H1 (cell line): ENCODE data around the gene ZMIZ1. TPM values are rescaled to one million over a fixed set of nuclear protein-coding genes. Genes with fewer than 3 reads are reported as not detected.

Experiments
- CTCF ChIA-PET: fragments of 300-600 bp; sonication (Branson Sonifier 250); formaldehyde crosslinking; loops from one replicate; lab custom pipeline; 2021; ENCODE audit not compliant: partially characterized antibody; lab: Charles Lee
- POLR2A ChIA-PET: fragments of 300-600 bp; sonication (Branson Sonifier 250); formaldehyde crosslinking; loops from one replicate; lab custom pipeline; 2021; ENCODE audit warnings: inconsistent platforms; ENCODE audit not compliant: partially characterized antibody; lab: Charles Lee
- DNase-seq, 2 experiments: peaks; one replicate each; pipeline versions ENCODE4 v3.0.0 to v3.0.0-alpha.2; 2010 to 2022; ENCODE audit warnings: low spot score in 2 of 2, low read depth in 1 of 2, mixed read lengths in 1 of 2
- FAIRE-seq: peaks from 2 replicates; lab custom pipeline; 2011; peaks lifted over from hg19 to GRCh38; lab: Jason Lieb, UNC
- H2AFZ ChIP-seq: 2 replicates; pipeline ENCODE4 v1.8.1; 2012; ENCODE audit warnings: low read length, inconsistent platforms
- H2AK5ac ChIP-seq: 2 replicates; pipeline ENCODE4 v1.6.1; 2013; ENCODE audit warnings: low read depth, low read length
- H2BK120ac ChIP-seq: replicated peaks from 2 replicates; pipeline ENCODE3; 2013; ENCODE audit warnings: low read depth, low read length, inconsistent platforms
- H2BK12ac ChIP-seq: 2 replicates; pipeline ENCODE4 v1.6.1; 2013; ENCODE audit warnings: low read depth, low read length
- H2BK15ac ChIP-seq: 2 replicates; pipeline ENCODE4 v1.6.1; 2013; ENCODE audit warnings: low read length
- H2BK20ac ChIP-seq: 2 replicates; pipeline ENCODE4 v1.6.1; 2013; ENCODE audit warnings: low read length
- H2BK5ac ChIP-seq: 2 replicates; pipeline ENCODE4 v1.6.1; 2013; ENCODE audit warnings: low read depth, low read length
- H3K14ac ChIP-seq: 2 replicates; pipeline ENCODE4 v1.6.1; 2013; ENCODE audit warnings: inconsistent platforms; ENCODE audit not compliant: insufficient read length
- H3K18ac ChIP-seq: 2 replicates; pipeline ENCODE4 v1.6.1; 2013; ENCODE audit warnings: low read length; ENCODE audit errors: extremely low read depth
- H3K23ac ChIP-seq: 2 replicates; pipeline ENCODE4 v1.6.1; 2013; ENCODE audit warnings: inconsistent platforms; ENCODE audit not compliant: insufficient read length
- H3K23me2 ChIP-seq: 2 replicates; pipeline ENCODE4 v1.6.1; 2013; ENCODE audit warnings: low read depth, low read length
- H3K27ac ChIP-seq: 2 replicates; pipeline ENCODE4 v1.6.1; 2011; ENCODE audit warnings: low read depth, low read length, inconsistent platforms
- H3K27me3 ChIP-seq, 4 experiments: replicated peaks in 1 of 4; 1 replicate in 1 of 4; 2 replicates in 3 of 4; pipeline versions ENCODE4 v1.6.1 to v1.8.1; 2011 to 2013; ENCODE audit warnings: low read length in 3 of 4, mild to moderate bottlenecking in 3 of 4, inconsistent platforms in 2 of 4, mixed read lengths in 2 of 4, moderate library complexity in 1 of 4; ENCODE audit not compliant: control insufficient read depth in 3 of 4, insufficient read depth in 3 of 4; ENCODE audit errors: extremely low read depth in 1 of 4
- H3K36me3 ChIP-seq, 4 experiments: 2 replicates each; pipeline versions ENCODE4 v1.6.1 to v1.8.1; 2011 to 2013; ENCODE audit warnings: mild to moderate bottlenecking in 4 of 4, low read length in 3 of 4, moderate library complexity in 2 of 4, control low read depth in 1 of 4, inconsistent platforms in 1 of 4; ENCODE audit not compliant: insufficient read depth in 4 of 4, control insufficient read depth in 2 of 4
- H3K4ac ChIP-seq: replicated peaks from 2 replicates; pipeline ENCODE3; 2013; ENCODE audit warnings: low read length, low read depth, mixed read lengths, inconsistent platforms; ENCODE audit not compliant: insufficient read length
- H3K4me1 ChIP-seq, 4 experiments: replicated peaks in 1 of 4; 1 replicate in 1 of 4; 2 replicates in 3 of 4; pipeline versions ENCODE4 v1.6.1 to v1.8.1; 2011 to 2013; ENCODE audit warnings: low read length in 3 of 4, inconsistent platforms in 2 of 4, mixed read lengths in 1 of 4; ENCODE audit not compliant: insufficient read depth in 4 of 4, control insufficient read depth in 3 of 4
- H3K4me2 ChIP-seq, 2 experiments: 2 replicates each; pipeline versions ENCODE4 v1.6.1 to v1.8.1; 2011 to 2013; ENCODE audit warnings: low read depth in 2 of 2, low read length in 2 of 2, control low read depth in 1 of 2, inconsistent platforms in 1 of 2, mild to moderate bottlenecking in 1 of 2; ENCODE audit not compliant: insufficient read depth in 1 of 2
- H3K4me3 ChIP-seq, 4 experiments: fragments of 200-600, 300-600 bp in 1 of 4; sonication (generic), shearing (Covaris generic), sonication (Bioruptor Twin) in 1 of 4; 2 replicates each; pipeline versions ENCODE4 v1.5.1 to v1.8.1; 2011 to 2016; ENCODE audit warnings: low read length in 4 of 4, low read depth in 3 of 4, control low read depth in 2 of 4, inconsistent platforms in 2 of 4, mild to moderate bottlenecking in 2 of 4, mixed read lengths in 1 of 4, moderate library complexity in 1 of 4; ENCODE audit not compliant: insufficient read depth in 2 of 4; ENCODE audit errors: extremely low read depth in 1 of 4
- H3K56ac ChIP-seq: replicated peaks from 2 replicates; pipeline ENCODE3; 2013; ENCODE audit warnings: low read depth, mild to moderate bottlenecking, mixed read lengths, low read length, inconsistent platforms; ENCODE audit not compliant: insufficient read length
- H3K79me1 ChIP-seq: 2 replicates; pipeline ENCODE4 v1.6.1; 2013; ENCODE audit warnings: low read depth, low read length, control low read depth
- H3K79me2 ChIP-seq, 2 experiments: 2 replicates each; pipeline versions ENCODE4 v1.6.1 to v1.8.1; 2012 to 2013; ENCODE audit warnings: low read length in 2 of 2, mild to moderate bottlenecking in 2 of 2, inconsistent platforms in 1 of 2; ENCODE audit not compliant: insufficient read depth in 2 of 2, control insufficient read depth in 1 of 2
- H3K9ac ChIP-seq, 4 experiments: replicated peaks in 1 of 4; 1 replicate in 1 of 4; 2 replicates in 3 of 4; pipeline versions ENCODE4 v1.6.1 to v1.8.1; 2011 to 2013; ENCODE audit warnings: low read depth in 3 of 4, low read length in 3 of 4, control low read depth in 2 of 4, mild to moderate bottlenecking in 2 of 4, moderate library complexity in 2 of 4, inconsistent platforms in 1 of 4; ENCODE audit errors: extremely low read depth in 1 of 4
- H3K9me3 ChIP-seq, 2 experiments: 2 replicates each; pipeline versions ENCODE4 v1.6.1 to v1.8.1; 2012 to 2013; ENCODE audit warnings: mild to moderate bottlenecking in 2 of 2, moderate library complexity in 2 of 2, control low read depth in 1 of 2, inconsistent platforms in 1 of 2, low read depth in 1 of 2, low read length in 1 of 2, mixed read lengths in 1 of 2; ENCODE audit not compliant: insufficient read depth in 2 of 2
- H4K20me1 ChIP-seq, 2 experiments: replicated peaks in 1 of 2; 2 replicates each; pipeline versions ENCODE3 to v1.8.1; 2011 to 2013; ENCODE audit warnings: inconsistent platforms in 2 of 2, low read length in 2 of 2, mild to moderate bottlenecking in 1 of 2; ENCODE audit not compliant: insufficient read depth in 2 of 2, control insufficient read depth in 1 of 2
- H4K5ac ChIP-seq: 2 replicates; pipeline ENCODE4 v1.6.1; 2013; ENCODE audit warnings: low read length, low read depth, mixed read lengths, inconsistent platforms; ENCODE audit not compliant: insufficient read length
- H4K8ac ChIP-seq: 2 replicates; pipeline ENCODE4 v1.8.0; 2013; ENCODE audit warnings: mild to moderate bottlenecking, moderate library complexity, low read length, inconsistent platforms; ENCODE audit not compliant: insufficient read depth; ENCODE audit errors: extremely low read depth
- H4K91ac ChIP-seq: replicated peaks from 2 replicates; pipeline ENCODE3; 2013; ENCODE audit warnings: low read length, mixed read lengths, inconsistent platforms; ENCODE audit not compliant: insufficient read length
- CTBP2 ChIP-seq: IDR thresholded peaks from 2 replicates; pipeline ENCODE4 v1.7.0; 2011; ENCODE audit warnings: borderline replicate concordance, mild to moderate bottlenecking, moderate library complexity, mixed read lengths, low read length; ENCODE audit not compliant: insufficient read depth, insufficient read length
- CTCF ChIP-seq, 3 experiments: IDR thresholded peaks; 1 replicate in 2 of 3; 2 replicates in 1 of 3; pipeline versions ENCODE4 v1.5.1 to v1.6.1; 2011; ENCODE audit warnings: low read length in 3 of 3, mild to moderate bottlenecking in 3 of 3, inconsistent platforms in 2 of 3, low read depth in 1 of 3, moderate library complexity in 1 of 3; ENCODE audit not compliant: insufficient read depth in 1 of 3; ENCODE audit errors: control extremely low read depth in 1 of 3
- JUN ChIP-seq: IDR thresholded peaks from 2 replicates; pipeline ENCODE4 v1.6.1; 2011; ENCODE audit warnings: low read depth, mild to moderate bottlenecking, improper control_type of control experiment, low read length
- KDM5A ChIP-seq: fragments of 200-600 bp; IDR thresholded peaks from 2 replicates; pipeline ENCODE4 v1.7.1; 2012; ENCODE audit warnings: mild to moderate bottlenecking, low read length, inconsistent platforms, mixed read lengths
- RXRA ChIP-seq: IDR thresholded peaks from 2 replicates; pipeline ENCODE4 v1.6.1; 2011; ENCODE audit warnings: low read depth, mild to moderate bottlenecking, low read length, moderate library complexity; ENCODE audit not compliant: insufficient read depth
- SP2 ChIP-seq: IDR thresholded peaks from 2 replicates; pipeline ENCODE4 v1.6.1; 2012; ENCODE audit warnings: mild to moderate bottlenecking, low read length, inconsistent platforms
- TAF7 ChIP-seq: optimal IDR thresholded peaks from 2 replicates; pipeline ENCODE3; 2011; ENCODE audit warnings: low read depth, mild to moderate bottlenecking, inconsistent platforms, low read length, moderate library complexity, borderline replicate concordance
- YY1 ChIP-seq: IDR thresholded peaks from 2 replicates; pipeline ENCODE4 v1.6.1; 2011; ENCODE audit warnings: low read depth, mild to moderate bottlenecking, low read length
- WGBS, 2 experiments: shearing (Covaris generic) in 1 of 2; methylation state at CpG; one replicate each; pipeline versions ENCODE4 v1.1.6 to v1.1.7; 2013 to 2015; ENCODE audit warnings: low lambda C conversion rate in 2 of 2, mixed read lengths in 2 of 2, inconsistent platforms in 1 of 2, low coverage in 1 of 2, missing lambda C conversion rate in 1 of 2; ENCODE audit not compliant: insufficient replicate concordance in 2 of 2, insufficient coverage in 1 of 2, insufficient read length in 1 of 2; ENCODE audit errors: extremely low coverage in 1 of 2, missing lambda C conversion rate in 1 of 2; 5-methylcytosine and 5-hydroxymethylcytosine counted together
- polyA plus RNA-seq, 7 experiments: library from polyadenylated mRNA; depleted of rRNA in 3 of 7; stranded (reverse) in 5 of 7; unstranded in 2 of 7; fragments of >200 nt in 5 of 7; fragments of 200-250 nt in 2 of 7; gene quantifications; 1 replicate in 5 of 7; 2 replicates in 1 of 7; 4 replicates in 1 of 7; pipeline versions ENCODE4 v1.2.1 to v1.2.3, GENCODE V29; 2011 to 2013; ENCODE audit warnings: missing spikeins in 2 of 7, mixed read lengths in 2 of 7
- total RNA-seq: library from RNA; stranded (reverse); fragmentation: NEBNext Ultra II Directional; extraction: Animal tissue kit (Norgen Biotek cat#: 25700); gene quantifications from 2 replicates; pipeline ENCODE4 v1.2.1, GENCODE V29; 2021

The ZMIZ1 gene
- total and polyA plus RNA-seq, 2 of the 8 experiments (the other 6 are each of a cell fraction or from before 2014, with no cell fraction given), result 8.1 to 28.0 TPM

DNA sequence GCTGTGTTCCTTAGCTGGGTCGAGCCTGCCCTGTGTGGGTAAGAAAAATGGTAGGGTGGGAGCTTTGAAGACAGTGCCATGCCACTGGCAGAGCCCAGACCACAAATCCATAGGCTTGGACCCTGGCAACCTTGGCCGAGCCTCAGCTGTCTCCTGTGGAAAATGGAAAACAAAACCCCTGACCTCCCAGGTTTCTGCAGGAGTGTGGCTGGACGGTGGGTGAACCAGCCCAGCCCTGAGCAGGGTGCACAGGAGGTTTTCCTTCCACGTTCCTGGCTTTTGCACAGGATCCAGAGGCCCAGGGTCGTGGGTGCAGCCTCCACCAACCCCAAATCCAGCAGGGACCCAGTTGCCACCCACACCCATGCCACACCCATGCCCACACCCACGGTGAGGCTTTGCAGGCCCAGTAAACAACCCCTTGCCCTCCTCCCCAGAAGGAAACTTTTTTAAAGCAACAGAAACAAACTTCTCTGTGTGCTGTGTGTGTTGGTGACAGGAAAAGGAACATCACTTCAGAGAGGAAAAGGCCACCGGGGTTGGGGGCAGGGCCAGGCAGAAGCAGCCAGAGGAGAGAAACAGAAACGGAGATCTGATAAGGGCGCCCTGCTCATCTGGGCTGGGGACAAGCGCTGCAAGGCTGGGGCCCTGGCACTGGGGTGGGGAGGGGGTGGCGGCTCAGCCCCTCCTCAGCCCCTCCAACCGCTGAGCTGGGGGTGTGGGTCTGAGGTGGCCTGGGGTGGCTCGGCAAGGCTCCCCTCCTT is 20.7 kb upstream of the ZMIZ1 start:
- Histone ChIP-seq H3K4me3 (no peak overlapping the region), H2BK120ac (no peak overlapping the region), H3K4ac (no peak overlapping the region), H2BK5ac (no peak overlapping the region), H2AFZ (no peak overlapping the region), H3K4me1 (peaks cover 3 to 19% (median 13%) of the 10 kb centered on the region in 4 experiments), H4K5ac (no peak overlapping the region), H4K8ac (no peak overlapping the region), H3K9me3 (no peaks in the 10 kb centered on the region), H3K79me2 (no peaks in the 10 kb centered on the region), H2BK20ac (no peak overlapping the region), H2BK12ac (no peak overlapping the region), H3K4me2 (no peak overlapping the region), H4K91ac (peak overlapping the region; percentile 79), H3K14ac (no peak overlapping the region), H2AK5ac (no peak overlapping the region), H3K9ac (no peak overlapping the region), H3K27me3 (no peaks in the 10 kb centered on the region; a peak in 1 of 7 replicates), H3K18ac (no peak overlapping the region), H3K23ac (no peak overlapping the region), H3K36me3 (no peaks in the 10 kb centered on the region), H4K20me1 (peaks cover 0 to 3% of the 10 kb centered on the region in 2 experiments), H3K23me2 (no peaks in the 10 kb centered on the region), H3K27ac (no peak overlapping the region), H3K79me1 (no peaks in the 10 kb centered on the region), H3K56ac (no peak overlapping the region), H2BK15ac (peak overlapping the region; percentile 34; the same call in 1 of the 2 replicates)
- ChIA-PET CTCF (interaction anchor here (1.0 to 3.0 kb wide), 3 partner anchors 67 to 152 kb away, joined by 3 to 10 read pairs (median 3); no protein-coding TSS in a partner anchor), POLR2A (interaction anchor here (1.3 kb wide), 1 partner anchor 73 kb away, joined by 3 read pairs; no protein-coding TSS in a partner anchor)
- DNase-seq, result no peak
- 82% methylated on average over 9 of the region's 13 CpGs; no CpG with 5 or more reads in 1 of the 2 experiments for WGBS, 2 experiments
- no peak for FAIRE-seq
- no peak for TF ChIP-seq SP2
- TF ChIP-seq JUN, result no peak
- TF ChIP-seq CTCF (IDR thresholded peaks at IDR 0.05; ENCODE audit: control extremely low read depth in 1 of 3, insufficient read depth in 1 of 3, low read depth in 1 of 3, low read length in 3 of 3), result no peak
- TF ChIP-seq CTBP2, result no peak
- no peak for TF ChIP-seq TAF7
- no peak for TF ChIP-seq YY1
- TF ChIP-seq RXRA, result no peak
- no peak for TF ChIP-seq KDM5A
